ACC112 (cell line): ENCODE results near the gene KRT23.

ENCODE experiments used
- H2AFZ ChIP-seq: fragments of 200-600 bp; sonication (generic); one replicate; pipeline ENCODE4 v1.6.0; 2017; ENCODE audit warnings: antibody characterized with exemption, low read length; ENCODE audit not compliant: unreplicated experiment
- H3K27ac ChIP-seq: fragments of 200-600 bp; sonication (generic); 2 replicates; pipeline ENCODE4 v1.5.1; 2014; ENCODE audit warnings: low read depth, mild to moderate bottlenecking, antibody characterized with exemption, low read length, moderate library complexity
- H3K27me3 ChIP-seq: fragments of 200-600 bp; sonication (generic); 2 replicates; pipeline ENCODE4 v1.6.1; 2014; ENCODE audit warnings: mild to moderate bottlenecking, antibody characterized with exemption, low read length, moderate library complexity, mixed read lengths; ENCODE audit not compliant: insufficient read depth
- H3K36me3 ChIP-seq: fragments of 200-600 bp; sonication (generic); 2 replicates; pipeline ENCODE4 v1.6.1; 2016; ENCODE audit warnings: mild to moderate bottlenecking, antibody characterized with exemption, low read length, moderate library complexity, mixed read lengths; ENCODE audit not compliant: insufficient read depth
- H3K4me1 ChIP-seq: fragments of 200-600 bp; sonication (generic); one replicate; pipeline ENCODE4 v1.6.1; 2016; ENCODE audit warnings: low read length, mixed read lengths; ENCODE audit not compliant: insufficient read depth, unreplicated experiment, control insufficient read depth
- H3K4me3 ChIP-seq: fragments of 200-600 bp; sonication (generic); 2 replicates; pipeline ENCODE4 v1.5.1; 2014; ENCODE audit warnings: mild to moderate bottlenecking, low read depth, low read length
- H3K79me2 ChIP-seq: fragments of 200-600 bp; sonication (generic); one replicate; pipeline ENCODE4 v1.6.0; 2016; ENCODE audit warnings: low read length; ENCODE audit not compliant: control insufficient read depth, unreplicated experiment, insufficient read depth

Gene KRT23

GRCh38 chr17:40950176-40950575 is 12.7 kb upstream of the KRT23 start:
- Histone ChIP-seq H3K4me1 (peaks cover 30% of the 10 kb centered on the region), H3K4me3 (no peak overlapping the region), H3K27ac (no peak overlapping the region), H2AFZ (no peak overlapping the region), H3K27me3 (no peaks in the 10 kb centered on the region), H3K36me3 (no peaks in the 10 kb centered on the region), H3K79me2 (no peaks in the 10 kb centered on the region)

- no peak overlapping the region for H3K27ac ChIP-seq
- H3K79me2 ChIP-seq = no peaks in the 10 kb centered on the region
- no peak overlapping the region for H2AFZ ChIP-seq
- no peaks in the 10 kb centered on the region for H3K27me3 ChIP-seq
- H3K36me3 ChIP-seq = no peaks in the 10 kb centered on the region
- H3K4me1 ChIP-seq = peaks cover 24% of the 10 kb centered on the region
- no peak overlapping the region for H3K4me3 ChIP-seq
Observed at GRCh38 chr17:40949418-40949817, 12.0 kb upstream of the KRT23 start.

DNA sequence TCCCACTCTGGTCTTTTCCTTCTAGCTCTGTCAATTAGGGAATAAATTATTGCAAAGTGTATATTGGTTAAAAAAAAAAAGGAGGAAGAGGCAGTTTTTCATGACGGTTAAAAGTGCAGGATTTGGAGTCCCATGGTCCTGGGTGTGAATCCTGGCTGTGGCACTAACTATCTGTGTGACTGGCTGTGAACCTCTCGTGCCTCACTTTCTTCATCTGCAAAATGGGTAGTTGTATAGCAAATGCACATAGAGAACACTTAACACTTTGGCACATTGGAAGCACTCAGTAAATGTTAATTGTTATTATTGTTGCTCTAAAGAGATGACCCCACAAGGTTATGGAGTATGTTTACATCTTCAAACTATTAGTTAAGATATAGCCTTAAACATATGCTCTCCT is 10.5 kb upstream of the KRT23 start:
- Histone ChIP-seq H3K79me2 (no peaks in the 10 kb centered on the region), H3K4me1 (peaks cover 10% of the 10 kb centered on the region), H3K27ac (no peak overlapping the region), H3K27me3 (no peaks in the 10 kb centered on the region), H2AFZ (no peak overlapping the region), H3K4me3 (no peak overlapping the region), H3K36me3 (no peaks in the 10 kb centered on the region)

DNA sequence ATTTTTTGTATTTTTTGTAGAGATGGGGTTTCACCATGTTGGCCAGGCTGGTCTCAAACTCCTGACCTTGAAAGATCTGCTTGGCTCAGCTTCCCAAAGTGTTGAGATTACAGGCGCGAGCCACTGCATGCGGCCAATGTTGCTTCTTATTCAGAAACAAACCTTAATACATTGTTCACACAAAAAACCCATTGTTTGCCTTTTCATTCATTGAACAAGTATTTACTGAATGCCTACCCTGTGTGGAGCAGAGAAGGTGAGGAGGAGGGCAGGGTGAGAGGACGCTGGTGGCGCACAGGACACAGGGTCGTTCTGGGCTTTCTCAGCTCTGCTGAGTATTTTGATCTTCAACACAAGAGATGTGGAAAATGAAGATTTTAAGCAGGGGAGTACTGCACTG is 8.0 kb upstream of the KRT23 start:
- Histone ChIP-seq H2AFZ (no peak overlapping the region), H3K4me3 (no peak overlapping the region), H3K36me3 (no peaks in the 10 kb centered on the region), H3K27me3 (no peaks in the 10 kb centered on the region), H3K4me1 (no peaks in the 10 kb centered on the region), H3K79me2 (no peaks in the 10 kb centered on the region), H3K27ac (no peak overlapping the region)

DNA sequence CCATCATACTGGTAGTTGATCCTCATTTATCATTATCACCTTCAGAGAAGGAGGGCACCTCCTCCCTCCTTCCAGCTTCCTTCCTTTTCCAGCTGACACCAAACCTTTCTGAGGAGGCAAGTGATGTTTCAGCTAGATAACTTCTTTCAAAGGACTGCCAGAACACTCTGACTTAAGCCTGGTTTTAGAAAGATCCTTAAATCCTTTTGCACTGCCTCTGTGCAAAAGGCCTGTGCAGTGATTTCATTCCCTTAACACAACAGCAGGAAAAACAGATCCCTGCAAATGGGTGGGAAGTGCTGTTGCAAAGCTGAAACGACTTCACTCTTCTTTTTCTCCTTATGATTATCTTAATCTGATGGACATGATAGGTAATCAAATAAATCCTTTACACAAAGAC is 7.1 kb upstream of the KRT23 start:
- H3K36me3 ChIP-seq = no peaks in the 10 kb centered on the region
- no peak overlapping the region for H3K4me3 ChIP-seq
- no peaks in the 10 kb centered on the region for H3K4me1 ChIP-seq
- no peak overlapping the region for H3K27ac ChIP-seq
- H3K27me3 ChIP-seq = no peaks in the 10 kb centered on the region
- H2AFZ ChIP-seq = no peak overlapping the region
- H3K79me2 ChIP-seq = no peaks in the 10 kb centered on the region

- Histone ChIP-seq H3K4me3 (no peak overlapping the region), H3K27me3 (no peaks in the 10 kb centered on the region), H2AFZ (no peak overlapping the region), H3K4me1 (no peaks in the 10 kb centered on the region), H3K79me2 (no peaks in the 10 kb centered on the region), H3K27ac (no peak overlapping the region), H3K36me3 (no peaks in the 10 kb centered on the region)
Observed at GRCh38 chr17:40942553-40942952, 5.1 kb upstream of the KRT23 start.

- no peaks in the 10 kb centered on the region for H3K4me1 ChIP-seq
Observed at GRCh38 chr17:40940266-40940665, 2.8 kb upstream of the KRT23 start.

DNA sequence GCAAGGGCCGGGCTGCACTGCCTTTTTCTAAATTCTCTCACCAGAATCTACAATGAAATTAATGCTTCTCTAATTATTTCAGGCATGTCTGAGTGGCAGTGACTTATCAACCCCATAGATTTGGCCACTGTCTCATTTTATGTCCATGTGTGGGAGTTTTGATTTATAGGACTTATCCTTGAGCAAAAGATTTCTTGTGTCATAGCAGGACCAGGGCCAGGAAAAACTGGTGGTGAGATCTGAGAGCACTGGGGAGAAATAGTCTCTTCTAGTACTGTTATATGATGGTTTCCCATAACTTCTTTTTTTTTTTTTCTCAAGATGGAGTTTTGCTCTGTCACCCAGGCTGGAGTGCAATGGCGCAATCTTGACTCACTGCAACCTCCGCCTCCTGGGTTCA is 1.5 kb upstream of the KRT23 start:
- Histone ChIP-seq H3K4me1 (no peaks in the 10 kb centered on the region), H3K4me3 (no peak overlapping the region), H3K36me3 (no peaks in the 10 kb centered on the region), H3K79me2 (no peaks in the 10 kb centered on the region), H3K27ac (no peak overlapping the region), H2AFZ (no peak overlapping the region), H3K27me3 (no peaks in the 10 kb centered on the region)

More at GRCh38 chr17:40940266-40940665, 2.8 kb upstream of the KRT23 start:
- Histone ChIP-seq H3K27me3 (no peaks in the 10 kb centered on the region), H3K36me3 (no peaks in the 10 kb centered on the region), H2AFZ (no peak overlapping the region), H3K27ac (no peak overlapping the region), H3K79me2 (no peaks in the 10 kb centered on the region), H3K4me3 (no peak overlapping the region)

DNA sequence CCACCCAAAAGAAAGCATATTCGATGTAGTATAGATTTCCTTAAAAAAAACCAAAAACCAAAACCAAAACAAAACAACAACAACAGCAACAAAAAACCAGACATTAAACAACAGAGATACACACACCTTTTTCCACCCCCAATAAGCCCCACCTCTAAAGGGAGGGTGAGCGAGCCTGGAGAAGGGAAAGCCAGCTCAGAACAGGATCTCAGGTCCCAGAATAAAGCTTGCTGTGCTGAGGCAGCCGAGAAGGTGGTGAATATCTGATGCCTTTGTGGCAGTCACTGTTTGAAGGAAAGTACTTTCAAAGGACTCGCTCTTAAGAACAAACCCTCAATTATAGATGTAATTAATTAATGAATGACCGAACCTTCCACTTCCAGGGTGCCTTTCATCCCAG is 470 bp downstream of the KRT23 start:
- H3K79me2 ChIP-seq = no peaks in the 10 kb centered on the region
- no peak overlapping the region for H3K4me3 ChIP-seq
- no peaks in the 10 kb centered on the region for H3K27me3 ChIP-seq
- H3K36me3 ChIP-seq = no peaks in the 10 kb centered on the region
- H3K27ac ChIP-seq = no peak overlapping the region
- no peaks in the 10 kb centered on the region for H3K4me1 ChIP-seq
- H2AFZ ChIP-seq = no peak overlapping the region

- H3K4me3 ChIP-seq = no peak overlapping the region
- H3K4me1 ChIP-seq = no peaks in the 10 kb centered on the region
- H3K36me3 ChIP-seq = no peaks in the 10 kb centered on the region
- H3K79me2 ChIP-seq = no peaks in the 10 kb centered on the region
- H3K27ac ChIP-seq = no peak overlapping the region
- no peaks in the 10 kb centered on the region for H3K27me3 ChIP-seq
- no peak overlapping the region for H2AFZ ChIP-seq
Observed at GRCh38 chr17:40936437-40936971, 942 bp downstream of the KRT23 start.

DNA sequence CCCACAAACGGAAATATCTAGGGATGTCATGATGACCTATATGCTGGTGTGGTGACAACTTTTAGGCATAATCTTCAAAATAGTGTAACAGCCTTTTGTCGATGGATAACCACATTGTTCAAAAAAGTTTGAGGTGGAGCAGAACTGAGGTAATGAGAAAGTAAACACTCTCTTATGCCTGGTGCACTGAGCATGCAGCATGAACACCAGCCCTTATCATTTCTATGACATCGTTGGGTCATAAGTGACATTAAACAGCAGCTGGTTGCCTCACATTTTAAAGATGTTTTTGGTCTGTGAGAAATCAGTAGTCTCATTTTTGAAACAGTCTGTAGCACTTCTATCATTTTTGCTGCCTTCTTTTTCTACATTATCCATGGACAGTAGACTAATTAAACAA is 1.8 kb downstream of the KRT23 start:
- Histone ChIP-seq H2AFZ (no peak overlapping the region), H3K4me3 (no peak overlapping the region), H3K4me1 (no peaks in the 10 kb centered on the region), H3K79me2 (no peaks in the 10 kb centered on the region), H3K36me3 (no peaks in the 10 kb centered on the region), H3K27me3 (no peaks in the 10 kb centered on the region), H3K27ac (no peak overlapping the region)
